ENCODE results near the gene AMIGO3. TPM values are rescaled to one million over a fixed set of nuclear protein-coding genes. Genes with fewer than 3 reads are reported as not detected.

Gene AMIGO3
- 0.30 TPM in 1 of 2 replicates, not detected in the other for total RNA-seq

GRCh38 chr3:49719214-49719884 is at the start of gene AMIGO3:
Gene AMIGO3, minus strand, starts transcription at chr3:49719684. Its CDS starts 219 bp downstream, at chr3:49719465.

GRCh38 chr3:49723628-49724551 is 4.4 kb upstream of the AMIGO3 start, which contains the start of gene GMPPB:
Gene GMPPB, minus strand, starts transcription at chr3:49723951. Its CDS starts 225 bp downstream, at chr3:49723726.

GRCh38 chr3:49689046-49689907 is 30.2 kb downstream of the AMIGO3 start, which contains the start of the genes MST1 and RNF123:
Gene MST1, minus strand, starts transcription at chr3:49689474. Its CDS starts 783 bp downstream, at chr3:49688691.
Gene RNF123, plus strand, starts transcription at chr3:49689557. Its CDS starts 1,609 bp downstream, at chr3:49691166.

GRCh38 chr3:49673715-49674496 is 45.6 kb downstream of the AMIGO3 start, which contains the start of gene APEH:
Gene APEH, plus strand, starts transcription at chr3:49674351. Its CDS starts 51 bp downstream, at chr3:49674402.

Other genes starting within 250 kb of the AMIGO3 start
- gene DAG1, start 249.4 kb downstream of the AMIGO3 start, total RNA-seq: 63.5 and 77.1 TPM in 2 replicates
- under 0.01 and 0.14 TPM in 2 replicates for gene BSN, start 165.2 kb downstream of the AMIGO3 start, total RNA-seq
- gene APEH, start 45.3 kb downstream of the AMIGO3 start, total RNA-seq: 115 and 140 TPM in 2 replicates
- gene MST1, start 30.2 kb downstream of the AMIGO3 start, total RNA-seq: 4.8 and 7.7 TPM in 2 replicates
- 30.9 and 33.2 TPM in 2 replicates for gene RNF123, start 30.1 kb downstream of the AMIGO3 start, total RNA-seq
- 40.6 and 42.2 TPM in 2 replicates for gene GMPPB, start 4.3 kb upstream of the AMIGO3 start, total RNA-seq
- 22.6 and 39.2 TPM in 2 replicates for gene IP6K1, start 66.9 kb upstream of the AMIGO3 start, total RNA-seq
- not detected in 2 replicates for gene CDHR4, start 80.2 kb upstream of the AMIGO3 start, total RNA-seq
- 3.4 and 3.9 TPM in 2 replicates for gene INKA1, start 83.6 kb upstream of the AMIGO3 start, total RNA-seq
- gene UBA7, start 94.3 kb upstream of the AMIGO3 start, total RNA-seq: 52.3 and 53.4 TPM in 2 replicates
- 1.5 and 2.4 TPM in 2 replicates for gene TRAIP, start 136.9 kb upstream of the AMIGO3 start, total RNA-seq
- not detected in 2 replicates for gene CAMKV, start 150.2 kb upstream of the AMIGO3 start, total RNA-seq
- gene MST1R, start 184.2 kb upstream of the AMIGO3 start, total RNA-seq: 0.14 and 0.30 TPM in 2 replicates
- 11.9 and 16.5 TPM in 2 replicates for gene MON1A, start 210.1 kb upstream of the AMIGO3 start, total RNA-seq
- 48.7 and 65.1 TPM in 2 replicates for gene RBM6, start 220.5 kb upstream of the AMIGO3 start, total RNA-seq

Measured in smooth muscle cell of the umbilical artery (primary cell).